Measurements from ENCODE around the gene ZNF121.
A peak's percentile ranks its signal among the peaks of the same experiment; 100 is the strongest.
"Not testable (repeated sequence)": the region's sequence is repeated elsewhere in the genome, so short reads cannot be mapped to it uniquely, and the experiment has no call there.

Gene ZNF121

GRCh38 chr19:9584073-9584833, at the start of gene ZNF121:
ZNF121 (minus strand) TSS chr19:9584504; CDS start chr19:9568097, 16,407 bp downstream.
- DNase-seq (ENCODE audit: extremely low read depth in 1 of 2, low read depth in 1 of 2) = peak; percentile 51 to 73

GRCh38 chr19:9627856-9628255, 43.6 kb upstream of the ZNF121 start:
- no peak for DNase-seq (ENCODE audit: extremely low read depth in 1 of 2, low read depth in 1 of 2)

DNA sequence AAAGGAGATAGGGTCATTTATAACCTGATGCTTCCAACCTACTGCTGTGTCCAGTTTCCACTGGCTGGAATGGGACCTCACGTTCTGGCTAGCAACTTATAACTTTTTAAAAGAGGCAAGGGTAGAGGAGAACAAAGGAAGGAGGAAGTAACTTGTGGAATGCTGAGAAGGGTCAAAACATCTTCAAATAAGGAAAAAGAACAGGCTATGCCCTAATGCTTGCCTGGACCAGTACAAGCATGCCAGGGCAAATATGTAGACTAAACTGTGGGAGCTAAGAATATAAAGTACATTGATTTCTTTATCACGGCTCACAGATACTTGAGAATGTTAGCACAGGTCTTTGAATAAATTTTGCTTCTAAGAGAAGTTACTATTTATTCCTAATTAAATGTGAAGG, 38.2 kb upstream of the ZNF121 start:
- no peak for DNase-seq (ENCODE audit: extremely low read depth in 1 of 2, low read depth in 1 of 2)

DNA sequence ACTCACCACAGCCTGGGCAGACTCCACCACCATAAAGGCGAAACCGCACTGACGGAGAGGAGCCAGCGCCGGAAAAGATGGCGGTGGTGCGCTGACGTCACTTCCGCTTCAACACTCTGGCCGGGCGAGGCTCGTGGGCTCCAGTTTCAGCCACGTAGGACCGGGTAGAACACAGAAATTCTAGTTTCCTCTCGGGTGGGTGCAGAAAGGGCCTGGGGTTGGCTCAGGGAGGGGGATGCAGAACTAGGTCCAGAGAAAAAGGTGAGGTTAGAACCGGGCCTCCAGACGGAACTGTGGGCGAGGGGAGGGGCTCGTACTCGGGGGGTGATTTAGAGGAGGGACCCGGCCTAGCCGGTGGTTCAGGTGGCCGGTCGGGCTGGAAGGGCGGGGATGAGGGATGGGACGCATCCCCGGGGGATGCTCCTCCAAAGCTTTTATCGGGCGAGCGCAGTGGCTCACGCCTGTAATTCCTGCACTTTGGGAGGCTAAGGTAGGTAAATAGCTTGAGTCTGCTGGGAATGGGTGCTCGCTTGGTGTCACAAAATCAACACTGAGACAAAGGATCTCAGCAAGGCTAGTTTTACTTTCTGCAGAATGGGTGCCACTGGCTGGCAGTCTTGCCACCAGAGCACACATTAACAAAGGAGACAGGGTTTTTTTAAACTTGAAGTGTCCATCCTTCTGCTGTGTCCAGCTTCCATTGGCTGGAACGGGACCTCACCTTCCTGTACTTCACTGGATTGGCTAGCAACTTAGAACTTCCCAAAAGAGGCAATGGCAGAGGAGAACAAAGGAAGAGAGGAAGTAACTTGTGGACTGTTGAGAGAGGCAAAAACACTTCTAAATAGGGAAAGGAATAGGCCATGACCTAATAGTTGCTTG, 37.1 kb upstream of the ZNF121 start, which contains the start of gene ZNF561:
Gene ZNF561, minus strand, starts transcription at position 77 of the 882 bp plus-strand sequence. CDS start 1,776 bp downstream, outside the sequence.
- DNase-seq (ENCODE audit: extremely low read depth in 1 of 2, low read depth in 1 of 2) = peak; percentile 81 to 84

DNA sequence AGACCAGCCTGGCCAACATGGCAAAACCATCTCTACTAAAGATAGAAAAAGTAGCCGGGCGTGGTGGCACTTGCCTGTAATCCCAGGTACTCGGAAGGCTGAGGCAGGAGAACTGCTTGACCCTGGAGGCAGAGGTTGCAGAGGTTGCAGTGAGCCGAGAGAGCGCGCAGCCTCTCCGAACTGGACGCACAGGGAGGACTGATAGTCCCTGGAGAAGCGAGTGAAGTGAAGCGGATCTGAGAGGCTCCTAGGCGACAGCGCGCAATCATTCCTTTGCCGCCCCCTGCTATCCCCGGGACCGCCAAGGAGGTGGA, 36.5 kb upstream of the ZNF121 start:
- DNase-seq (ENCODE audit: extremely low read depth in 1 of 2, low read depth in 1 of 2) = no peak

DNA sequence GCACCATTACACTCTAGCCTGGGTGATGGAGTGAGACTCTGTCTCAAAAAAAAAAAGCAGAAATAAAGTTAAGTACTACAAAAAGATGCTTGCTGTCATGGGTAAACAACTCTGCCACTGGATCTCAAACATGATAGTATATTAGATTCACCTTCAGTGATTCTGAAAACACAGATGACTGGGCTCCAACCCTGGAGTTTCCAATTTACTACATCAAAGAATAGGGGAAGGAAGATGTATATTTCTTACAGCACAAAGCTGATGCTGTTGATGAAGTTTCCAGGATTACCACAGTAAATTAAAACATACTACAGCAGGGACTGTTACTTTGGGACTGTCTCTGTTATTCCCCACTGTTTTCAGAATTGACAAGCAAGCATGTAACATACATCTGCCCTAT, 31.5 kb upstream of the ZNF121 start:
- no peak for DNase-seq (ENCODE audit: extremely low read depth in 1 of 2, low read depth in 1 of 2)

DNA sequence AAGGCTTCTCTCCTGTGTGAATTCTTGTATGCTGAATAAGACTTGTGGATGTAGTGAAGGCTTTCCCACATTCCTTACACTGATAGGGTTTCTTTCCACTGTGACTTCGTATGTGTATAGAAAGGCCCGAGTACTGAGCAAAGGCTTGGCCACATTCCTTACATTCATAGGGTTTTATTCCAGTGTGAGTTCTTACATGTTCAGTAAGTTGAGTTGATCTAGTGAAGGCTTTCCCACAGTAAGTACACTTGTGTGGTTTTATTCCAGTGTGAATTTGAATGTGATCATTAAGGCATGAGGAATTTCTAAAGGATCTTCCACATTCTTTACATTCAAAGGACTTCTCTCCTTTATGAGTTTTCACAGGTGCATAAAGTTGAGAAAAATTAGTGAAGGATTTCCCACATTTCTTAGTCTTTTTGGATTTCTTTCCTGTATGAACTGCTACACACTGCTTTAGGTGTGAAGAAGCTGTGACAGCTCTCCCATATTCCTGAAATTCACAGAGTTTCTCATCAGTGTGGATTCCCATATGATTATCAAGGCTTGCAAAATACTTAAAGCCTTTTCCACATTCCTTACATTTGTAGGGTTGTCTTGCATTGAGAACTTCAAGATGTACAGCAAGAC, 26.3 kb upstream of the ZNF121 start:
- no peak for DNase-seq (ENCODE audit: extremely low read depth in 1 of 2, low read depth in 1 of 2)

- DNase-seq (ENCODE audit: extremely low read depth in 1 of 2, low read depth in 1 of 2) = no peak
These were observed 24.6 kb upstream of the ZNF121 start for GRCh38 chr19:9608912-9609311.

- DNase-seq (ENCODE audit: extremely low read depth in 1 of 2, low read depth in 1 of 2) = no peak
These were observed 12.7 kb upstream of the ZNF121 start for GRCh38 chr19:9597027-9597426.

DNA sequence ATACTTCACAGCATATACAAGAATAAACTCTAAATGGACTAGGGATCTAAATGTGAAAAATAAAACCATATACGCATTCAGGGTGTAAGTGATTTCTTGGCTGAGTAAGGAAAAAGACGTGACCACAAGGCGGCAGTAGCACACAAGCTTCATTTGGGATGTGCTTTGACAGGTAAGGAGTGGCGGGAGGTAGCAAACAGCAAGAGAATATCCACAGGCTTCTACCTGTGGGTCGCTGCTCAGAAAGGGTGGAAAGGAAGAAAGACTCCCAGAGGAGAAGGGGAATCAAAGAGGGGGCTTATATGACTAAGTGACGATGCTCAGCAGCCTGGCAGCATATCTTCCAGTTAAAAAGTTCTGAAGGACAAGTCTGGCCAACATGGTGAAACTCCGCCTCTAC, 2.5 kb upstream of the ZNF121 start:
- peak; percentile 56 to 61 for DNase-seq (ENCODE audit: extremely low read depth in 1 of 2, low read depth in 1 of 2)

- not testable (repeated sequence) for DNase-seq (ENCODE audit: extremely low read depth in 1 of 2, low read depth in 1 of 2)
These were observed 2.1 kb downstream of the ZNF121 start for GRCh38 chr19:9582081-9582725.

GRCh38 chr19:9580728-9581127, 3.6 kb downstream of the ZNF121 start:
- DNase-seq (ENCODE audit: extremely low read depth in 1 of 2, low read depth in 1 of 2) = no peak

DNA sequence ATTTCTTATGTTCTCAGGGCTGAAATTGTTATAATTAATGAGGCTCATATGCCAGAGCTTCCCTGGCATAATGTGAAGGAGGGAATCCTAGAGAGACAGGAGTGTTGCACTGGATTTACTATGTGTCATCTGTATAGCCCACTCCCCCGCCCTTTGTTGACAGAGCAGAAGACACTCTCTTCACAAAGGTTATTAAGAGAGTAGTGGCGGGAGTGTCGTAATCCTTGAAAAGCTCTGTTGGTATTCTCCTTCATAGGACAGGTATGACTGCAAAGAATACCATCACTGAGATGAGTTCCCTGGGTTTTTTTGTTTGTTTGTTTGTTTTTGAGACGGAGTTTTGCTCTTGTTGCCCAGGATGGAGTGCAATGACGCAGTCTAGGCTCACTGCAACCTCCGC, 14.0 kb downstream of the ZNF121 start:
- no peak for DNase-seq (ENCODE audit: extremely low read depth in 1 of 2, low read depth in 1 of 2)

DNA sequence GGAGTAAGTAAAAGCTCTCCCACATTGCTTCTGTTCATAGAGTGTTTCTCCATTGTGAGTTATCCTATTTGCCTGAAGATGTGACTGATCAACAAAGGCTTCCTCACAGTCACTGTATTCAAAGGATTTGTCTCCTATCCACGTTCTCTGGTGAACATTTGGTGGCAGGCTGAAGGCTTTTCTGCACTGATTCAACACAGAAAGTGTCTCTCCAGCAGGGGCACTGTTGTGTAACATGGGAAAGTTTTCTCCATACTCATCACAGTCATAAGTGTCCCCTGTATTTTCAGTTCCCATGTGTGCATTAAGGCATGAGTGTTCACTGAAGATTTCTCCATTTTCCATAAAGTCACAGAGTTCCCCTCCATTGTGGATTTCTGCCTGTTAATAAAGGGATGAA, 17.6 kb downstream of the ZNF121 start:
- no peak for DNase-seq (ENCODE audit: extremely low read depth in 1 of 2, low read depth in 1 of 2)

GRCh38 chr19:9565900-9566705, 18.2 kb downstream of the ZNF121 start:
- no peak for DNase-seq (ENCODE audit: extremely low read depth in 1 of 2, low read depth in 1 of 2)

DNA sequence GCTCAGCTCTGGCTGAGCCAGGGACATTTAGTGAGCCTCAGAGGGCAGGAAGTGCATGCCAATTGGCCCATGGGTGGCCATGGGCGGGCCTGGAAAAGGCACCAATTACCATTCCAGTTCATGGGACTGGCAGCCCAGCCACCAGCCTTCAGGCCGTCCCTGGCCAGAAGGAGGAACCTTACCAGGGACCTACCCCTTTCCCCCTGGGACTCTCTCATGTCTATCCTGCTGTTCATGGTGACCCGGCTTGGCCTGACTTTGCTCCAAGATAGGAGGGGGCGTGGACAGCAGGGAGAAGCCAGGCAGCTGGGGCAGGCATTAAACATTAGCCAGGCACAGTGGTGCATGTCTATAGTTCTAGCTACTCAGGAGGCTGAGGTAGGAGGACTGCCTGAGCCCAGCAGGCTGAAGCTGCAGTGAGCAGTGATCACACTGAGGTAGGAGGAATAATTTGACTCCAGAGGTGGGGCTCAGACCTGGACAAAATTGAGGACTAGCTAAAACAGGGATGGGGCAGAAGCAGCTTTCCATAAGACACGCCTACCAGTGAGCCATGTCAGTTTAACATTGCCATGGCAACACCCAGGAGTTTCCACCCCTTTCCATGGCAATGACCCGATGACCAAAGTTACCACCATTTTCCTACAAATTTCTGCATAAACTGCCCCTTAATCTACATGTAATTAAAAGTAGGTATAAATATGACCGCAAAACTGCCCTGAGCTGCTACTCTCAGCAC, 31.6 kb downstream of the ZNF121 start:
- DNase-seq (ENCODE audit: extremely low read depth in 1 of 2, low read depth in 1 of 2) = no peak

- no peak for DNase-seq (ENCODE audit: extremely low read depth in 1 of 2, low read depth in 1 of 2)
These were observed 36.4 kb downstream of the ZNF121 start for GRCh38 chr19:9547870-9548269.

GRCh38 chr19:9541281-9541680, 43.0 kb downstream of the ZNF121 start:
- not testable (repeated sequence) for DNase-seq (ENCODE audit: extremely low read depth in 1 of 2, low read depth in 1 of 2)

DNA sequence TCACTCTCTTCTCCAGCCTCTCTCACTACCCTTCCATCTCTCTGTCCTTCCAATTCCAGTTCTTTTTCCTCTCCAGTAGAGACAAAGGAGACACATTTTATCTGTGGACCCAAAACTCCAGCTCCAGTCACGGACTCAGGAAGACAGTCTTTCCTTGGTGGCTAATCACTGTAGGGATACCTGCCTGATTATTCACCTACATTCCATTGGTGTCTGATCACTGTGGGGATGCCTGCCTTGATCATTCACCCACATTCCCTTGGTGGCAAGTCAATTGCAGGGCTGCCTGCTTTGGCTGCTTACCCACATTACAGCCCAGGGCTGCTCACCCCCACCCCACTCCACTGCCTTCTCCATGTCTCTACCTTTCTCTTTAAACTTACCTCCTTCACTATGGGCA, 44.4 kb downstream of the ZNF121 start:
- not testable (repeated sequence) for DNase-seq (ENCODE audit: extremely low read depth in 1 of 2, low read depth in 1 of 2)

- DNase-seq (ENCODE audit: extremely low read depth in 1 of 2, low read depth in 1 of 2) = not testable (repeated sequence)
These were observed 45.1 kb downstream of the ZNF121 start for GRCh38 chr19:9539201-9539600.

All from activated CD8-positive, alpha-beta memory T cell treated with anti-CD3 and anti-CD28 coated beads for 1 hour (primary cell).